CD4-positive, alpha-beta T cell treated with Interleukin-1 beta for 1 hour (primary cell): Measurements from ENCODE around the gene RRN3.
A peak's percentile ranks its signal among the peaks of the same experiment; 100 is the strongest.
"Not testable (repeated sequence)": the region's sequence is repeated elsewhere in the genome, so short reads cannot be mapped to it uniquely, and the experiment has no call there.

Experiments
- DNase-seq, 2 donors: peaks; one replicate each; pipeline ENCODE4 v3.0.0-alpha.2; 2020 to 2022

RRN3 gene

DNA sequence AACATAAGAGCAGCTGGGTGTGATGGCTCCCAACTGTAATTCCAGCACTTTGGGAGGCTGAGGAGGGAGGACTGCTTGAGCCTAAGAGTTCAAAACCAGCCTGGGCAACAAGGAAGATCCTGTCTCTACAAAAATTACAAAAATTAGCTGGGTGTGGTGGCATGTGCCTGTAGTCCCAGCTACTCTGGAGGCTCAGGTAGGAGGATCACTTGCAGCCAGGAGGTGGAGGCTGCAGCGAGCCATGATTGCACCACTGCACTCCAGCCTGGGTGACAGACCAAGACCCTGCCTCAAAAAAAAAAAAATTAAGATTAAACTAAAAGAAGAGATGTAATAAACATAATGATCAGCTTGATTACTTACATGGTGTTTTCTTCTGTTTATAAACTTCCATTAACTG, 43.6 kb downstream of the RRN3 start:
- DNase-seq: not testable (repeated sequence)

- DNase-seq: no peak
Observed at GRCh38 chr16:15049581-15050180, 44.4 kb downstream of the RRN3 start.

DNA sequence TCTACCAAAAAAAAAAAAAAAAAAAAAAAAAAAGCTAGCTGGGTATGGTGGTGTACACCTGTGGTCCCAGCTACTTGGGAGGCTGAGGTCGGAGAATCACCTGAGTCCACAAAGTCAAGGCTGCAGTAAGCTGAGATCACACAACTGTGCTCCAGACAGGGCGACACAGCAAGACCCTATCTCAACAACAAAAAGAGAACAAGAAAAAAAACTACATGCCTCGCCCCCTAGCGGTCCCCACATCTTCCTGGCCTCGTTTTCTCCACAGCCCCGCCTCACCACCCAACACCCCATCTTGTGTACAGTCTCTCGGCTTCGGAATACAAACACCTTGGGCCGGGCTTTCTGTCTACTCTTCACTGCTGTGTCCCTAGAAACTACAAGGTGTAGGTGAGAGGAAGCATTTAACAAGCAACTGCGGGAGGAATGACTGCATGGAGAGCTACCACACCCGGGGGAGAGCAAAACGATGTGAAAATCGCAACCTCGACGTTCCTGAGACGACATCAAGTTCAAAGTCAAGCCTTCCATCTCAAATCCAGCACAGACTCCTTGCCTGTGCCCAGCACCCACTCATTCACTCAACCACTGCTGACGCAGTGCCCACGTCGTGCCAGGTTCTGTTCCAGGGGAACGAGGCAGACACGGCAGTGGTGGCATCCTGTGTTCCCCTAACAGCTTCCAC, 47.2 kb downstream of the RRN3 start:
- no peak for DNase-seq

- not testable (repeated sequence) for DNase-seq
Observed at GRCh38 chr16:15045270-15045669, 48.8 kb downstream of the RRN3 start.

- DNase-seq: no peak
Observed at GRCh38 chr16:15044286-15044685, 49.8 kb downstream of the RRN3 start.

- DNase-seq: no peak
Observed at GRCh38 chr16:15043344-15043743, 50.7 kb downstream of the RRN3 start.

GRCh38 chr16:15041271-15042004, 52.6 kb downstream of the RRN3 start:
- peak in 1 of 2 donors; percentile 21 for DNase-seq

GRCh38 chr16:15038689-15039088, 55.4 kb downstream of the RRN3 start:
- no peak for DNase-seq

GRCh38 chr16:15037745-15038144, 56.3 kb downstream of the RRN3 start:
- no peak for DNase-seq

GRCh38 chr16:15037003-15037402, 57.1 kb downstream of the RRN3 start:
- DNase-seq: no peak

DNA sequence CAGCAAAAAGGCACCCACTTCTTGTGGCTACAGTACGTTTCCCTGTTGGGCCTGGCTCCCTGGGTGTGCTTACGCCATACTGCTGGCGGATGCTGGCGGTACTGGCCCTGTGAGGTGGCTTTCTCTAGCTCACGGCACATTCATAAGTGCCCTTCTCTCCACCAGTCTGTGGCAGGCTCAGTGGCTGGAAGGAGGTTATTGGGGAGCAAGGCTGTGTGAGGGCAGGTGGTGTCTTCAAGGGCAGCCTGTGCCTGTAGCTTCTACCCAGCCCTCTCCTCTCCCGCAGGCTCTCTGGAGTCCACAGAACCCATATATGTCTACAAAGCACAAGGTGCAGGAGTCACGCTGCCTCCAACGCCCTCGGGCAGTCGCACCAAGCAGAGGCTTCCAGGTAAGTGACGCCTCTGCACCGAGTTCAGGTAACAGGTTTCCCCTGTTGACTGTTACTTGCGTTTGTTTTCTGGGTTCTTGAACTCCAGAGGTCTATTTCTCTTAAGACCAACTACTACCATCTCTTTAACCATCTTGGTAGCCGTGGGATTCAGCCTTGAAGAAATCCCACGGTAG, 58.8 kb downstream of the RRN3 start:
- DNase-seq: no peak

DNA sequence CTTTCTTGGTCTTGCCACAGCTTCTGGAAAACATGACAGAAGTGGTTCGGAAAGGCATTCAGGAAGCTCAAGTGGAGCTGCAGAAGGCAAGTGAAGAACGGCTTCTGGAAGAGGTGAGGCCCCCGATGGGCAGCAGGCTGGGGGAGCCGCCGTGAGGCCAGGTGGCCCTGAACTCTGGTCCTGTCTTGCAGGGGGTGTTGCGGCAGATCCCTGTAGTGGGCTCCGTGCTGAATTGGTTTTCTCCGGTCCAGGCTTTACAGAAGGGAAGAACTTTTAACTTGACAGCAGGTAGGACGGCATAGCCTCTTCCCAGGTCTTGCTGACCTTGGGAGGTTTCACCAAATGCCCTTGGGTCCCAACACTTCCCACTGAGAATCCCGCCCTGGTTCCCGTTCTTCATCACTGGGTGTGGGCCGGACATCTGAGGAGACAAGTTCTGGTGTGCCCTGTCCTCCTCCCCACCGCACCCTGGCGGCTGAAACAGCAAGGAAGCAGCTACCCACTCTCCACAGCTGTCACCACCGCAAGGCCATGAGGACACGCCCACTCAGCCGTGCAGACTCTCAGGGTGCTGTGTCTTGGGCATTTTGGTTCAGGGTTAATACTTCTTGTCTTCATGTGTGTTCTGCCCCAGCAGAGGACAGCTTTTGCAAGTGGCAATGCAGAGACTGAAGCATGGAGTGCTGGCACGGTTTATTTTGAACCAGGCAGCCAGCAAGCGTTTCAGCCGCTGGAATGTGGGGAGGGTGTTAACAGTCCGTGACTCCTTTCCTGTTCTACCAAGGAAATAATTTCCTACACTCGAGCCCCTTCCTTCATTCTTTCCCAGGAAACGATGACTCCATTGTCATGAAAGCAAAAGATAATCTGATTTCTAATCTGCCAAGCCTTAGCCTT, 59.6 kb downstream of the RRN3 start:
- DNase-seq: no peak

- DNase-seq: no peak
Observed at GRCh38 chr16:15033309-15033707, 60.8 kb downstream of the RRN3 start.

DNA sequence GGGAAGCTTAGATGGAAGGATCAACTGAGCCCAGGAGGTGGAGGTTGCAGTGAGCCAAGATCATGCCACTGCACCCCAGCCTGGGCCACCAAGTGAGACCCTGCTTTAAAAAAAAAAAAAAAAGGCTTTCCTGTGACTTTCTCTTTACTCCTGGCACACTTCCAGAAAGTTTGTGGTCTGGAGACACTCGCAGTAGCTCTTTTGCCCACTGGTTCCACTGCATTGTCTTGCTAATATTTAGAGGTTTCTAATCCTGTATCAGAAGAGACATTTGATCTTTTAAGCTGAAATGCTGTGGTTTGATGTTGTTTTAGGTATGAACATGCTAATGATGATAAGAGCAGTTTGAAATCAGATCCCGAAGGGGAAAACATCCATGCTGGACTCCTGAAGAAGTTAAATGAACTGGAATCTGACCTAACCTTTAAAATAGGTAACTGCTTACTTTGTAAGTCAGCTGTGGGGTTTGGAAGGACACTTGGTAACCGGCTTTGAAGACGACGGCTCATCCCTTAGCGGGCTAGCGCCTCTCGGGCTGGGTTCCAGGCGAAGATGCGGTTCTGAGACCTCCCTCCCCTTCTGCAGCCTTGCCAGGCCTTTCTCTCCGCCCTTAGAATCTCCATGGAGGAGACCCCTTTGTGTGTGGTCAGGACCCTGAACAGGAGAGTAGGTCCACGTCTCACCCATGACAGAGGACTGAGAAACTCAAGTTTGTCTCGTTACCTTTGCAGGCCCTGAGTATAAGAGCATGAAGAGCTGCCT, 61.3 kb downstream of the RRN3 start:
- peak in 1 of 2 donors; percentile 25 for DNase-seq

DNA sequence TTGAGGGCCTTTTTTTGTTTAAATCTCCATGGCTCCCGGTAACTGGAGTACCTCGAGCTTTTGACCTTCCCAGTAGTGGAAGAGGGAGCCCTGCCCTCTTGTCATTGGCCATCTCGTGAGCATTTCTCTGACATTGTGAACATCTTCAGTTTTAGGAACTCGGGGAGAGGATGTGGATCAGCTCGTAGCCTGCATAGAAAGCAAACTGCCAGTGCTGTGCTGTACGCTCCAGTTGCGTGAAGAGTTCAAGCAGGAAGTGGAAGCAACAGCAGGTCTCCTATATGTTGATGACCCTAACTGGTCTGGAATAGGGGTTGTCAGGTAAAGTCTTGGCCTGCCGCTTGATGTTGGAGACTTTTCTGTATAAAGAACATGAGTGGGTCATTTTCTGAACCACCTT, 62.5 kb downstream of the RRN3 start:
- DNase-seq: no peak

DNA sequence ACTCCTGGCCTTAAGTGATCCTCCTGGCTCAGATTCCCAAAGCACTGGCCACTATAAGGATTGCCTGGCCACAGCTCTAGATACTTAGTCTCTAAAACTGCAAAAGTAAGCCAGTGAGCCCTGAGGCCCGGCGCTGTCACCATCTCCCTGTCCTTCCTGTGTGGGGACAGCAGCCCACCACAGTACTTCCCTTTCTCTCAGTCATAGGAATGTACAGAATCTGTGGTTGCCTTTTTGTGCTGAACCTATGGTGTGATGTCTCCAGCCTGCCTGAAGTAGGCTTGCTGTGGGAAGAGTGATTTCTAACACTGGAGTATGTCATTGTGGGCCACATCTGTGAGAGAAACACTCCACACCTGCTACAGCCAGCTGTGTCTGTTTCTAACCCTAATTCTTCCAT, 62.9 kb downstream of the RRN3 start:
- no peak for DNase-seq

GRCh38 chr16:15029749-15030148, 64.3 kb downstream of the RRN3 start:
- DNase-seq: not testable (repeated sequence)

- DNase-seq: not testable (repeated sequence)
Observed at GRCh38 chr16:15028801-15029698, 65.0 kb downstream of the RRN3 start.

- DNase-seq: not testable (repeated sequence)
Observed at GRCh38 chr16:15028345-15028715, 65.7 kb downstream of the RRN3 start.

DNA sequence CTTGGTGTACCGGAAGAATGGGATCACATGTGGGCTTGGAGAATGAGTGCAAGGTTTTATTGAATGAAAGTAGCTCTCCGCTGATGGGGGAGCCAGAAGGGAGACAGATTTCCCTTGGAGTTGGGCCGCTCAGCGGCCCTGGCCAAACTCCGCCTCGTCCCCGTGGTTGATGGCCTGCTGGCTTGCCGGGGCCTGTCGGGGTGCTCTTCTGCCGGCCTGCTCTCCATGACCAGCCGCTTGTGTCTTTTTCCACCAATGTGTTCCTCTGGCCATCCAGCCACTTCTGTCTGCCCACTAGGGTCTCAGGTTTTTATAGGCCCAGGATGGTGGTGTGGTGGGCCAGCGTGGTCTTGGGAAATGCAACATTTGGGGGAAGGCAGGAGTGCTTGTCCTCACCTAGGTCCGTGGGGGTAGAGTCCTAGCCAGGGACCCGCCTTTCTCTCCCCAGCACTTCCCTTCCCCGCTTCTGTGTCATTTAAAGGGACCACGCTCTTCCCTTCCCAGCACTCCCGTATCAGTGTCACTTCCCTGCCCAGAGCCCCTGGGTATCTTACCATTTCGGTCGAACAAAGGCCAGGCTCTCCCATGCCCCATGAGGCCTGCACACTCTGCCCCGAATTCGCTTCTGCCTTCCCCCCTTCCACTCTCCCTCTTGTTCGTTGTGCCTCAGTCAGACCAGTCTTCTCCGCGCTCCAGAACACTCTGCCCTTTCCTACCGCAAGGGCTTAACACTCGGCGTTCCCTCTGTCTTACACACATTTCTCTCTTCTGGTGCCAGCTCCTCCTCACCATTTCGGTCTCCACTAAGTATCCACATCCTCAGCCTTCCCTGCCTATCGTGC, 66.3 kb downstream of the RRN3 start:
- DNase-seq: not testable (repeated sequence)
